ENCODE data around the gene RADX. TPM values are rescaled to one million over a fixed set of nuclear protein-coding genes. Genes with fewer than 3 reads are reported as not detected.
"Not testable (repeated sequence)": the region's sequence is repeated elsewhere in the genome, so short reads cannot be mapped to it uniquely, and the experiment has no call there.

RADX gene
- total RNA-seq, 4 donors from 2014 or later, result 1.9 to 13.8 (median 4.6) TPM; not detected in 1

DNA sequence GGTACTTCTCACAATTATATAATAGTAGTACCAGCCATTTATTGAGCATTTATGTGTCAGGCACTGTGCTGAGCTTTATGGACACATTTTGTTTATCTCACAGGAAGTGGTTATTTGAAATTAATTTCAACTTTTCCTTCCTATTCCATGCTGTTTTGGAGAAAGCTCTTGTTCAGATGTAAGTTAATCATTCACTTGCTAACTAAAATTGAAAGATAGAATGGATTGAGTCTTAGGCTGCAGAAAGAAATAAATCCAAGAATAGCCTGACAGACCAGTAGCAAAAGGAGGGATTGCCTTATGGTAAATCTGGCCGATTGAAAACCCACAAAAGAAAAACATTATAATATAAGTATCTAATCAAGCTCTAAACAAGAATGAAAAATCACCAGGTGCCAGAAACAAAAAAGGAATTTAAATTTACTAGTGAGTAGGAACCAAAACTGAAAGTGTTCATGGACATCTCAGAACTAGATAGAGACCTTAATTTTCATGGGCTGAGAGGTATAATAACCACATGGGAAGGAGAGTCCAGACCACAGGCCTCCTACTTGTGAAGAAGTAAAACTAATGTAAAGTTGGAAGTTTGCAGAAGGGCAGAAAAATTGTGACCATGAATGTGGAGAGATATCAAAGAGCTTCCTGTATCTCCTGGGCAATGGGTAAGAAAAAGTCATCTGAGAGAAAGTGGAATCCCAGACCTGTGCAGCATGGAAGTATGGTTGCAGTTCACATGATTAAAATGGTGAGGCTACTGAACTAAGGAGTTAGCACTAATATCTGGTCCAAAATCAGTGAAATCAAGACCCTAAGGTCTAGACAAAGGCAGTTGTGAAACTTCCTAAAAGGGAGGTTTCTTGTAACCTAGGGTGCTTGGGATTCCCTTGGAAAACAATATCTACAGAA is 38.0 kb downstream of the RADX start:
- intact Hi-C loops (cut with DNase I; ENCODE audit: low total_unique reads) (no loop called here), in situ Hi-C loops (cut with MboI; ENCODE audit: low pct_ligation_motif_present in 1 of 4, low pct_unique_long_range_greater_than_20kb in 1 of 4, low sequenced_read_pairs in 3 of 4) (no loop called here)
- no peak for TF ChIP-seq POLR2A (IDR thresholded peaks at IDR 0.05)
- TF ChIP-seq POLR2AphosphoS5 (IDR thresholded peaks at IDR 0.05), result no peak
- TF ChIP-seq EP300 (IDR thresholded peaks at IDR 0.05; ENCODE audit: low read depth), result no peak
- TF ChIP-seq, protein P1, sequence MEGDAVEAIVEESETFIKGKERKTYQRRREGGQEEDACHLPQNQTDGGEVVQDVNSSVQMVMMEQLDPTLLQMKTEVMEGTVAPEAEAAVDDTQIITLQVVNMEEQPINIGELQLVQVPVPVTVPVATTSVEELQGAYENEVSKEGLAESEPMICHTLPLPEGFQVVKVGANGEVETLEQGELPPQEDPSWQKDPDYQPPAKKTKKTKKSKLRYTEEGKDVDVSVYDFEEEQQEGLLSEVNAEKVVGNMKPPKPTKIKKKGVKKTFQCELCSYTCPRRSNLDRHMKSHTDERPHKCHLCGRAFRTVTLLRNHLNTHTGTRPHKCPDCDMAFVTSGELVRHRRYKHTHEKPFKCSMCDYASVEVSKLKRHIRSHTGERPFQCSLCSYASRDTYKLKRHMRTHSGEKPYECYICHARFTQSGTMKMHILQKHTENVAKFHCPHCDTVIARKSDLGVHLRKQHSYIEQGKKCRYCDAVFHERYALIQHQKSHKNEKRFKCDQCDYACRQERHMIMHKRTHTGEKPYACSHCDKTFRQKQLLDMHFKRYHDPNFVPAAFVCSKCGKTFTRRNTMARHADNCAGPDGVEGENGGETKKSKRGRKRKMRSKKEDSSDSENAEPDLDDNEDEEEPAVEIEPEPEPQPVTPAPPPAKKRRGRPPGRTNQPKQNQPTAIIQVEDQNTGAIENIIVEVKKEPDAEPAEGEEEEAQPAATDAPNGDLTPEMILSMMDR (IDR thresholded peaks at IDR 0.05), result no peak
- no peaks in the 10 kb centered on the region for H3K4me1 ChIP-seq
- 46 to 50% methylated on average over 1 of the region's 1 CpG for WGBS, 2 donors (ENCODE audit: low coverage in 1 of 2)
- H3K9me3 ChIP-seq, result no peaks in the 10 kb centered on the region
- H3K4me3 ChIP-seq, result no peak overlapping the region
- no peak for DNase-seq
- H3K27me3 ChIP-seq, result no peaks in the 10 kb centered on the region
- H3K27ac ChIP-seq, result no peak overlapping the region
- H3K36me3 ChIP-seq, result no peaks in the 10 kb centered on the region

DNA sequence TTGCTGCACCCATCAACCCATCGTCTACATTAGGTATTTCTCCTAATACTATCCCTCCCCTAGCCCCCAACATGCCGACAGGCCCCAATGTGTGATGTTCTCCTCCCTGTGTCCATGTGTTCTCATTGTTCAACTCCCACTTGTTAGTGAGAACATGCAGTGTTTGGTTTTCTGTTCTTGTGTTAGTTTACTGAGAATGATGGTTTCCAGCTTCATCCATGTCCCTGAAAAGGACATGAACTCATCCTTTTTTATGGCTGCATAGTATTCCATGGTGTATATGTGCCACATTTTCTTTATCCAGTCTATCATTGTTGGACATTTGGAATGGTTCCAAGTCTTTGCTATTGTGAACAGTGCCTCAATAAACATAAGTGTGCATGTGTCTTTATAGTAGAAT is 41.8 kb downstream of the RADX start:
- H3K4me3 ChIP-seq; H3K9me3 ChIP-seq; in situ Hi-C loops (cut with MboI; ENCODE audit: low pct_ligation_motif_present in 1 of 4, low pct_unique_long_range_greater_than_20kb in 1 of 4, low sequenced_read_pairs in 3 of 4); intact Hi-C loops (cut with DNase I; ENCODE audit: low total_unique reads); H3K4me1 ChIP-seq; H3K27ac ChIP-seq; DNase-seq; H3K36me3 ChIP-seq; H3K27me3 ChIP-seq: not testable (repeated sequence)
- WGBS, 2 donors (ENCODE audit: low coverage in 1 of 2), result 82% methylated on average over 2 of the region's 2 CpGs; no CpG with 5 or more reads in 1 of the 2 donors

DNA sequence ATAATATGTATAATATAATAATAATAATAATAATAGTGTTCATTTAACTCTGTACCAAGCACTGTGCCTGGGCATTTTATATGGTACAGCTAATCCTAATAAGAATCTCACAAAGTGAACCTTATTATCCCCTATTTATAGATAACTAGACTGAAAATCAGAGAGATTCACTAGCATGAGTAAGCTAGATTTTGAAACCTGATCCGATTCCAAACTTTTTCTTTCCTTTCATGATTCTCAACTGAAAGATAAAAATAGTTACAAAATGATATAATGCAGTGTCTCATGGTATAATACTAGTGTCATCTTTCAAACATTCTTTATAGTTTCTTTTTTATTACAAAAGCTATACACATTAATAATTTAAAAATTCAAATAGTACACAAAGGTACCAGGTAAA is 58.9 kb downstream of the RADX start:
- intact Hi-C loops (cut with DNase I; ENCODE audit: low total_unique reads) (no loop called here), in situ Hi-C loops (cut with MboI; ENCODE audit: low pct_ligation_motif_present in 1 of 4, low pct_unique_long_range_greater_than_20kb in 1 of 4, low sequenced_read_pairs in 3 of 4) (no loop called here)
- no peaks in the 10 kb centered on the region for H3K4me1 ChIP-seq
- TF ChIP-seq, protein P1 (IDR thresholded peaks at IDR 0.05), result no peak
- TF ChIP-seq EP300 (IDR thresholded peaks at IDR 0.05; ENCODE audit: low read depth), result no peak
- no peak for TF ChIP-seq POLR2AphosphoS5 (IDR thresholded peaks at IDR 0.05)
- no peak for TF ChIP-seq POLR2A (IDR thresholded peaks at IDR 0.05)
- 88 to 89% methylated on average over 1 of the region's 1 CpG for WGBS, 2 donors (ENCODE audit: low coverage in 1 of 2)
- no peaks in the 10 kb centered on the region for H3K36me3 ChIP-seq
- H3K27me3 ChIP-seq, result no peaks in the 10 kb centered on the region
- H3K4me3 ChIP-seq, result no peak overlapping the region
- no peaks in the 10 kb centered on the region for H3K9me3 ChIP-seq
- DNase-seq, result no peak
- no peak overlapping the region for H3K27ac ChIP-seq

DNA sequence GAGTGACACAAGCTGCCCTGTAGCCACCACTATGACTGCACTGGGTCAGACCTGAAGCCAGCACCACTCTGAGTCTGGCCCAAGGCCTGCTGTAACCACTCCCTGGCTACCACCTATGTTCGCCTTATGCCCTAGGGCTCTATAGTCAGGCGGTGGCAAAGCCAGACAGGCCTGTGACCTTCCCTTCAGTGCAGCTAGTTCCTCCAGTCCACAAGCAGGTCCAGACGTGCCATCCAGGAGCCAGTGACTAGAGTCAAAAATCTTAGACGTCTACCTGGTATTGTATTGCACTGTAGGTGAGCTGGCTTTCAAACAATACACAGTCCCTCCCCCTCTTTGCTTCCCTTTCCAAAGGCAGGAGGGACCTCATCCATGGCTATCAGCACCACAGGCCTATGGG is 60.7 kb downstream of the RADX start:
- Histone ChIP-seq H3K27ac (no peak overlapping the region), H3K4me1 (no peaks in the 10 kb centered on the region), H3K27me3 (no peaks in the 10 kb centered on the region), H3K36me3 (no peaks in the 10 kb centered on the region), H3K4me3 (no peak overlapping the region), H3K9me3 (no peaks in the 10 kb centered on the region)
- TF ChIP-seq, protein P1 (IDR thresholded peaks at IDR 0.05), result no peak
- TF ChIP-seq EP300 (IDR thresholded peaks at IDR 0.05; ENCODE audit: low read depth) (no peak), POLR2A (IDR thresholded peaks at IDR 0.05) (no peak), POLR2AphosphoS5 (IDR thresholded peaks at IDR 0.05) (no peak)
- 77% methylated on average over 4 of the region's 4 CpGs; no CpG with 5 or more reads in 1 of the 2 donors for WGBS, 2 donors (ENCODE audit: low coverage in 1 of 2)
- intact Hi-C loops (cut with DNase I; ENCODE audit: low total_unique reads) (no loop called here), in situ Hi-C loops (cut with MboI; ENCODE audit: low pct_ligation_motif_present in 1 of 4, low pct_unique_long_range_greater_than_20kb in 1 of 4, low sequenced_read_pairs in 3 of 4) (no loop called here)
- DNase-seq, result no peak
